GM12891 (cell line): ENCODE results near the gene MAP10.

Experiments
- PAX5 ChIP-seq: IDR thresholded peaks from 2 replicates; pipeline ENCODE4 v1.6.1; 2011; ENCODE audit warnings: low read length, moderate library complexity, mild to moderate bottlenecking; ENCODE audit not compliant: insufficient read depth, severe bottlenecking
- POLR2A ChIP-seq: IDR thresholded peaks from 2 replicates; pipeline ENCODE4 v1.6.1; 2011; ENCODE audit warnings: low read depth, low read length, control low read depth
- POLR2AphosphoS5 ChIP-seq: IDR thresholded peaks from 2 replicates; pipeline ENCODE4 v1.6.1; 2011; ENCODE audit warnings: low read depth, low read length, control low read depth
- POU2F2 ChIP-seq: IDR thresholded peaks from 2 replicates; pipeline ENCODE4 v1.6.1; 2011; ENCODE audit warnings: low read depth, mild to moderate bottlenecking, control low read depth, low read length, moderate library complexity
- SPI1 ChIP-seq: IDR thresholded peaks from 2 replicates; pipeline ENCODE4 v1.6.1; 2011; ENCODE audit warnings: low read depth, low read length, control low read depth
- TAF1 ChIP-seq: IDR thresholded peaks from 2 replicates; pipeline ENCODE4 v1.6.1; 2011; ENCODE audit warnings: low read depth, low read length, control low read depth

- TF ChIP-seq POLR2AphosphoS5 = no peak
- TF ChIP-seq POLR2A = no peak
- TF ChIP-seq TAF1 = no peak
- no peak for TF ChIP-seq PAX5
- TF ChIP-seq POU2F2 = no peak
- no peak for TF ChIP-seq SPI1
Observed at GRCh38 chr1:232854798-232855159, 49.6 kb downstream of the MAP10 start.
